Measurements from ENCODE around the gene SULT1C3. TPM values are rescaled to one million over a fixed set of nuclear protein-coding genes. Genes with fewer than 3 reads are reported as not detected.

The SULT1C3 gene
- polyA plus RNA-seq, 2 of the 4 experiments (the other 2 are of a cell fraction), result not detected

DNA sequence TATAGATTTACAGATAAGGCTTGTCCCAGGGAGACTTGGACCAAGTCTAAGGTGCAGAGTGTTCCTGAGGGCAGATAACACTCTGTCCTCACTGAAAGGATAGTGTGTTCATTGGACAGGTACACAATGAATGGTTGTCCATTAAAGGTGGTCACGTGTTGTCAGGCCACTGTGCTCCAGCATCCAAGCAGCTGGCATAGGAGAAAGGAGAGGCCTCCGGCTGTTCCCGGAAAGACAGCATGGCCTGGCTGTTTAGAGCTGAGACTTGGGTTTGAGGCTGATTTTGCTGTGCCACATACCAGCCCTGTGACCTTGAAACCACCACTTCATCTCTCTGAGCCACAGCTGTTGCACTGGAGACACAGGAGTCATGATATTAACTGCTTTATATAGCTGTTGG is 19.6 kb upstream of the SULT1C3 start (continued):
- TF ChIP-seq FOSB (CRISPR knock-in tag; IDR thresholded peaks at IDR 0.05) (no peak), NR3C1 (IDR thresholded peaks at IDR 0.05) (no peak), HOXA7 (CRISPR knock-in tag; IDR thresholded peaks at IDR 0.05) (no peak), NPAS2 (CRISPR knock-in tag; IDR thresholded peaks at IDR 0.05; ENCODE audit: borderline replicate concordance) (no peak), HOXB13 (CRISPR knock-in tag; IDR thresholded peaks at IDR 0.05; ENCODE audit: low read depth) (no peak)
- TF ChIP-seq, protein P1, sequence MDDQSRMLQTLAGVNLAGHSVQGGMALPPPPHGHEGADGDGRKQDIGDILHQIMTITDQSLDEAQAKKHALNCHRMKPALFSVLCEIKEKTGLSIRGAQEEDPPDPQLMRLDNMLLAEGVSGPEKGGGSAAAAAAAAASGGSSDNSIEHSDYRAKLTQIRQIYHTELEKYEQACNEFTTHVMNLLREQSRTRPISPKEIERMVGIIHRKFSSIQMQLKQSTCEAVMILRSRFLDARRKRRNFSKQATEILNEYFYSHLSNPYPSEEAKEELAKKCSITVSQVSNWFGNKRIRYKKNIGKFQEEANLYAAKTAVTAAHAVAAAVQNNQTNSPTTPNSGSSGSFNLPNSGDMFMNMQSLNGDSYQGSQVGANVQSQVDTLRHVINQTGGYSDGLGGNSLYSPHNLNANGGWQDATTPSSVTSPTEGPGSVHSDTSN (IDR thresholded peaks at IDR 0.05), result no peak

DNA sequence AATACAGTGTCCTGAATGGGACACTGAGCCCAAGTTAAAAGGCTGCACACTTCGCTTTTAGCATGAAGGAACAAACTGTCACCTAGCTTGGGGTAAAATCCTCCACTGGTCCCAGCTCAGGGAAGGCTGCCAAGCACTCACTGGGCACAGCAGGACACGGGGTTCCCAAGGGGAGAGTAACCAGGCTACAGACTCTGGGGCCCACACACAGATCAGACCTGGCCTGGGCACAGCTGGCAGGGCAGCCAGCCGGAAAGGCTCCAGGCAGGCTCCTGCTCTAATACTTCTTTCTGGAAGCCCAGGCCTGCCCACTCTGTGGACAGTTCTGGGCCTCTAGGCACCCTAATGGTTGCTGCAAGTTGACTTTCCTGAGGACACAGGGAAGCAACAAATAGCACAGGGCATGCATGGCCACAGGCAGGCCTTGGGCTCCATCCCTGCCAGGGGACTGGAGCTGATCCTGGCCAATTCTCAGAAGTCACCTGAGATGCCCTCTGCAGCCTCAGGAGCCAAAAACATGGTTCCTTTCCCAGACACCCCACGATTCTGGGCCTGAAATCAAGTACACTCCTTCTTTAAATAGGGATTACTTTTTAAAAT is 18.7 kb upstream of the SULT1C3 start:
- Histone ChIP-seq H3K27ac (peak overlapping the region in 1 of 2 experiments; percentile 49; a peak in 4 of 6 replicates), H3K4me3 (no peak overlapping the region), H3K4me2 (no peak overlapping the region), H3K4me1 (peaks cover 3% of the 10 kb centered on the region), H3K9me3 (no peaks in the 10 kb centered on the region)
- FAIRE-seq (no peak), ATAC-seq (no peak), DNase-seq (ENCODE audit: low read depth in 1 of 2, low spot score in 1 of 2) (no peak)
- CTCF ChIA-PET, result interaction anchor here (1.1 kb wide), 1 partner anchor 19 kb away, joined by 4 read pairs; the partner anchor contains the start of gene SULT1C3
- WGBS (ENCODE audit: missing lambda C conversion rate), result 52% methylated on average over 3 of the region's 4 CpGs
- TF ChIP-seq NR3C1 (IDR thresholded peaks at IDR 0.05) (no peak), PHF8 (IDR thresholded peaks at IDR 0.05; ENCODE audit: borderline replicate concordance, low read depth) (no peak), ZFP36 (IDR thresholded peaks at IDR 0.05; ENCODE audit: borderline replicate concordance, partially characterized antibody) (no peak)
- POLR2A ChIA-PET, result no interaction called here

DNA sequence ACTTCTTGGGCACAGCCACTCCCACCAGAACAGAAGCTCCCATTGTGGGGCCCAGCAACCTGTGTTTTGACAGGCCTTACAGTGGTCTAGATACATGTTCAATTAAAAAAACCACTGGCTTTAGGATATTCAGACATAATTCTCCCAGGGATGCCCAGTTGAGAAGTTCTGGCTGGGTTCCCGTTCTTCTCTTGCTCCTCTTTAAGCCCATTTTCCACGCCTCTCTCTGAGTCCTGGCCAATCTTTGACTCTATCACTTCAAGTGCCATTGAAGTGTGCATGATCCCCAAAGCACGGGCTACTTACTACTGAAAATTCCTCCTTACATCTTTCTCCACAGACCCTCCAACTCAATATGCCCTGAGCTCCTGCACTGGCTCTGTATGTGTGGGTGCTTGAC is 17.5 kb upstream of the SULT1C3 start:
- no peak for FAIRE-seq
- ATAC-seq, result no peak
- no peaks in the 10 kb centered on the region for H3K4me1 ChIP-seq
- H3K9me3 ChIP-seq, result no peaks in the 10 kb centered on the region
- no peak overlapping the region for H3K4me2 ChIP-seq
- POLR2A ChIA-PET, result no interaction called here
- CTCF ChIA-PET, result no interaction called here
- WGBS (ENCODE audit: missing lambda C conversion rate), result 75% methylated on average over 3 of the region's 3 CpGs
- no peak overlapping the region for H3K4me3 ChIP-seq
- no peak for DNase-seq (ENCODE audit: low read depth in 1 of 2, low spot score in 1 of 2)
- TF ChIP-seq HES2 (IDR thresholded peaks at IDR 0.05), result no peak
- no peak for TF ChIP-seq HOXA7 (CRISPR knock-in tag; IDR thresholded peaks at IDR 0.05)
- no peak for TF ChIP-seq TP53 (CRISPR knock-in tag; IDR thresholded peaks at IDR 0.05)
- TF ChIP-seq FOSB (CRISPR knock-in tag; IDR thresholded peaks at IDR 0.05), result no peak
- no peak for TF ChIP-seq CHD4 (IDR thresholded peaks at IDR 0.05; ENCODE audit: borderline replicate concordance)
- no peak for TF ChIP-seq REST (IDR thresholded peaks at IDR 0.05)
- no peak for TF ChIP-seq RCOR1 (IDR thresholded peaks at IDR 0.05; ENCODE audit: low read depth, low read length)
- no peak for TF ChIP-seq HOXB13 (CRISPR knock-in tag; IDR thresholded peaks at IDR 0.05; ENCODE audit: low read depth)
- TF ChIP-seq ESRRA (IDR thresholded peaks at IDR 0.05; ENCODE audit: borderline replicate concordance, low read length), result no peak
- TF ChIP-seq CEBPB (IDR thresholded peaks at IDR 0.05), result no peak
- no peak for TF ChIP-seq KDM1A (IDR thresholded peaks at IDR 0.05; ENCODE audit: low read depth)
- no peak overlapping the region for H3K27ac ChIP-seq

Data from A549 (cell line).